ENCODE data around the gene TSSK3. TPM values are rescaled to one million over a fixed set of nuclear protein-coding genes. Genes with fewer than 3 reads are reported as not detected.
"Not testable (repeated sequence)": the region's sequence is repeated elsewhere in the genome, so short reads cannot be mapped to it uniquely, and the experiment has no call there.

Gene TSSK3
- total and polyA plus RNA-seq, 8 donors, result 0.43 to 0.92 TPM; not detected in 6

DNA sequence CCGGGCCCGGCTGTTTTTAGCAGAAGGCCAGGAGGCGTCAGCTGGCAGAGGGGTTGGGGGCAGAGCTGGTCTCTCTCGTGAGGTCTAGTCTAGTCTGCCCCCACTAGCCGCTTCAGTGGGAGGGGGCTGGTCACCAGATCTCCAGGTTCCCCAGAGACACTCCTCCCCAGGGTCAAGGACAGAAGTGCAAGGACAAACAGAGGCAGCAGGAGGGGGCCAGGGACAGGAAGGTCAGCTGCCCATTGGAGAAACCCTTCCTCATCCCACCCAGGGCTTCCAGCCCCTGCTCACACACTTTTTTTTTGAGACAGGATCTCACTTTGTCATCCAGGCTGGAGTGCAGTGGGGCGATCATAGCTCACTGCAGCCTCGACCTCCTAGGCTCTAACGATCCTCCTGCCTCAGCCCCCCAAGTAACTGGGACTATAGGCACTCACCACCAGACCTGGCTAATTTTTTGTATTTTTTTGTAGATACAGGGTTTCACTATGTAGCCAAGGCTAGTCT lies 10.0 kb upstream of the TSSK3 start:
- H3K4me1 ChIP-seq, result peaks cover 24 to 57% (median 44%) of the 10 kb centered on the region in 4 donors
- TF ChIP-seq POLR2A (IDR thresholded peaks at IDR 0.05), result no peak
- TF ChIP-seq POLR2AphosphoS5 (IDR thresholded peaks at IDR 0.05), result no peak
- TF ChIP-seq, protein P1, sequence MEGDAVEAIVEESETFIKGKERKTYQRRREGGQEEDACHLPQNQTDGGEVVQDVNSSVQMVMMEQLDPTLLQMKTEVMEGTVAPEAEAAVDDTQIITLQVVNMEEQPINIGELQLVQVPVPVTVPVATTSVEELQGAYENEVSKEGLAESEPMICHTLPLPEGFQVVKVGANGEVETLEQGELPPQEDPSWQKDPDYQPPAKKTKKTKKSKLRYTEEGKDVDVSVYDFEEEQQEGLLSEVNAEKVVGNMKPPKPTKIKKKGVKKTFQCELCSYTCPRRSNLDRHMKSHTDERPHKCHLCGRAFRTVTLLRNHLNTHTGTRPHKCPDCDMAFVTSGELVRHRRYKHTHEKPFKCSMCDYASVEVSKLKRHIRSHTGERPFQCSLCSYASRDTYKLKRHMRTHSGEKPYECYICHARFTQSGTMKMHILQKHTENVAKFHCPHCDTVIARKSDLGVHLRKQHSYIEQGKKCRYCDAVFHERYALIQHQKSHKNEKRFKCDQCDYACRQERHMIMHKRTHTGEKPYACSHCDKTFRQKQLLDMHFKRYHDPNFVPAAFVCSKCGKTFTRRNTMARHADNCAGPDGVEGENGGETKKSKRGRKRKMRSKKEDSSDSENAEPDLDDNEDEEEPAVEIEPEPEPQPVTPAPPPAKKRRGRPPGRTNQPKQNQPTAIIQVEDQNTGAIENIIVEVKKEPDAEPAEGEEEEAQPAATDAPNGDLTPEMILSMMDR (IDR thresholded peaks at IDR 0.05), result no peak
- no peak for TF ChIP-seq EP300 (IDR thresholded peaks at IDR 0.05)
- peak overlapping the region; percentile 61 to 75 (median 73) for H3K4me3 ChIP-seq
- no peaks in the 10 kb centered on the region for H3K36me3 ChIP-seq
- 35 to 45% (median 44%) methylated on average over 8 of the region's 8 CpGs for WGBS, 5 donors
- H3K27me3 ChIP-seq, result no peaks in the 10 kb centered on the region
- H3K27ac ChIP-seq, result peak overlapping the region; percentile 92 to 96 (median 95)
- intact Hi-C loops (cut with DNase I; ENCODE audit: low total_unique reads), result no loop called here
- no peak for DNase-seq
- no peaks in the 10 kb centered on the region for H3K9me3 ChIP-seq

DNA sequence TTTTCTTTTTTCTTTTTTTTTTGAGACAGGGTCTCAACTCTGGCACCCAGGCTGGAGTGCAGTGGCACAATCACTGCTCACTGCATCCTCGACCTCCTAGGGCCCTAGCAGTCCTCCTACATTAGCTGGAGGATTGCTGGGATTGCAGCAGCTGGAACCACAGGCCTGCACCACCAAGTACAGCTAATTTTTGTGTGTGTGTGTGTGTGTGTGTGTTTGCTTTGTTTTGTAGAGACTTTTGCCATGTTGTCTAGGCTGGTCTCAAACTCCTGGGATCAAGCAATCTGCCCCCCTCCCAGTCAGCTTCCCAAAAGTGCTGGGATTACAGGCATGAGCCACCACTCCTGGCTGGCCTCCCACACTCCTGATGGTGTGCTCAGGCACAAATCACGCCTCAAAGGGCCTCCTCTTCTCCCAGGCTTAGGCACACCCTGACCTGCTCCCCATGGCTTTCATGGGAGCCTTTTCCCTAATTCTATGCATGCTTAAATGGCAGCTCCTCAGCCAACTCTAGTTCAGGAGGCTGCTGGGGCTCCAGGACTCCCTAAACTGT lies 9.4 kb upstream of the TSSK3 start:
- Histone ChIP-seq H3K4me3 (peak overlapping the region in 2 of 4 donors; percentile 75), H3K27ac (peak overlapping the region in 3 of 5 donors; percentile 92 to 96 (median 95)), H3K27me3 (no peaks in the 10 kb centered on the region), H3K36me3 (no peaks in the 10 kb centered on the region), H3K4me1 (peaks cover 24 to 57% (median 44%) of the 10 kb centered on the region in 4 donors), H3K9me3 (no peaks in the 10 kb centered on the region)
- DNase-seq, result peak in 1 of 2 donors; percentile 21
- 44 to 71% (median 67%) methylated on average over 2 of the region's 2 CpGs for WGBS, 5 donors
- intact Hi-C loops (cut with DNase I; ENCODE audit: low total_unique reads), result no loop called here
- TF ChIP-seq POLR2AphosphoS5 (IDR thresholded peaks at IDR 0.05) (no peak), EP300 (IDR thresholded peaks at IDR 0.05) (no peak), POLR2A (IDR thresholded peaks at IDR 0.05) (no peak)
- TF ChIP-seq, protein P1 (IDR thresholded peaks at IDR 0.05), result no peak

DNA sequence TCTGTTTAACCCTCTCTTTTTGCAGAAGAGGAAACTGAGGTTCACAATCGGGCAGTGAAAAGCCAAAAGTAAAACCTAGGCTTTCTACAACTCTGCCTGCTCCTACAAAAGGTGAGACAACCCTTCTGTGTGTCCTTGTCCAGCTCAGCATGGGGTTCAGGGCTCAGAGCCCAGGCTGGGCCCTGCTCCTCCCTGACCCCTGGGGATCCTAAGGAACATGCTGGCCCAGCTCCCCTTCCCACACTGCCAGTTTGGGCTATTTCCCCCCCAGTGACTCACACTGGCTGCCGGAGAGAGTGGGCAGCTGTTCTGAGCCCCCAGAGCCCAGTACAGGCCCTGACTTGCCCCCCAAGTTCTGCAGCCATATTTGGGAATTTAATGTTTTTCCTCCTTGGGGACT lies 8.9 kb upstream of the TSSK3 start:
- WGBS, 5 donors, result 57 to 87% (median 79%) methylated on average over 2 of the region's 2 CpGs
- no peaks in the 10 kb centered on the region for H3K9me3 ChIP-seq
- intact Hi-C loops (cut with DNase I; ENCODE audit: low total_unique reads), result no loop called here
- H3K4me3 ChIP-seq, result no peak overlapping the region
- H3K27ac ChIP-seq, result peak overlapping the region in 3 of 5 donors; percentile 92 to 96 (median 95)
- TF ChIP-seq, protein P1 (IDR thresholded peaks at IDR 0.05), result no peak
- TF ChIP-seq POLR2A (IDR thresholded peaks at IDR 0.05), result no peak
- TF ChIP-seq EP300 (IDR thresholded peaks at IDR 0.05), result no peak
- TF ChIP-seq POLR2AphosphoS5 (IDR thresholded peaks at IDR 0.05), result no peak
- H3K27me3 ChIP-seq, result no peaks in the 10 kb centered on the region
- DNase-seq, result no peak
- peaks cover 24 to 56% (median 49%) of the 10 kb centered on the region in 4 donors for H3K4me1 ChIP-seq
- H3K36me3 ChIP-seq, result no peaks in the 10 kb centered on the region

DNA sequence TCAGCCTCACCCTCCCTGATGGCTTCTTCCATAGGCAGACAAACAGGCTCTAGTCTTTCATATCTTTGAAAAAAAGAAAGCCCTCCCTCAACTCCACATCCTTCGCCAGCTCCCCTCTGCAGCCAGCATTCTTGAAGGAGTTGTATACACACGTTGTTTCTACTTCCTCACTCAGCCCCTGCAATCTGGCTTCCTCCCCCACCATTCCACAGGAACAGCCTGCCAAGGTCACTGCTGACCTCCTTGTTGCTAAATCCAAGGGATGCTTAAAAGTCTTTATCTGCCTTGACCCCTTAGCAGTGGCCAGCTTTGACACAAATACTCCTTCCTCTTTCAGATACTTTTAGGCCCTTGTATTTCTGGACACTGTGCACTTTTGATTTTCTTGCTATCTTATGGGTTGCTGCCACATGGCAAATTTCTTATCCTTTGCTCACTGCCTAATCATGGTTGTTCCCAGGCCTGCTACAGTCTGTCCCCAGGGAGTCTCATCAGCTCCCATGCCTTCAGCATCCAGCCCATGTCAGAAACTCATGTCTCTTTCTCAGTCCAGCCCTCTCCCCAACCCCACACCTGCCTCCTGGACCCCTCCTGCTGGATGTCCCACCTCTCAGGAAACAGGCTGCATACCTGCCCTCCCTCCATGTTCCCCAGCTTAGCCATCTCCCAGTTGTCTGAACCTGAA lies 8.3 kb upstream of the TSSK3 start:
- DNase-seq, result peak in 1 of 2 donors; percentile 83
- 24 to 36% (median 27%) methylated on average over 2 of the region's 2 CpGs for WGBS, 5 donors

DNA sequence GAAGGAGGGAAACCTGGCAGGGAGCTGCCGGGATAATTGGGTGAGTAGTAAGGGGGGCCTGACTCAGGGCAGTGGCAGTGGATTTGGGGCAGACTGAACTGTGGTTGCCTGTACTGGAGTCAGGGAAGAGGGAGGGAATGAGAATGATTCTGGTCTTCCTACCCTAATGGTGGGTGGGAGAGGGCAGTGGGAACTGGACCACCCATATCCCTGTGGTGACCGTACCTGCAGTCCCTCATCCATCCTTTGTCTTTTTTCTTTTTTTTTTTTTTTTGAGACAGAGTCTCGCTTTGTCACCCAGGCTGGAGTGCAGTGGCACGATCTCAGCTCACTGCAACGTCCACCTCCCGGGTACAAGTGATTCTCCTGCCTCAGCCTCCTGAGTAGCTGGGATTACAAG lies 6.6 kb upstream of the TSSK3 start:
- intact Hi-C loops (cut with DNase I; ENCODE audit: low total_unique reads), result not testable (repeated sequence)

More for the DNA sequence above, 8.3 kb upstream of the TSSK3 start:
- intact Hi-C loops (cut with DNase I; ENCODE audit: low total_unique reads), result no loop called here
- H3K36me3 ChIP-seq, result no peaks in the 10 kb centered on the region
- H3K27ac ChIP-seq, result peak overlapping the region in 4 of 5 donors; percentile 17 to 96 (median 94)
- H3K4me1 ChIP-seq, result peaks cover 23 to 52% (median 49%) of the 10 kb centered on the region in 4 donors
- TF ChIP-seq POLR2A (IDR thresholded peaks at IDR 0.05) (no peak), POLR2AphosphoS5 (IDR thresholded peaks at IDR 0.05) (peak in 1 of 3 donors; percentile 31)
- TF ChIP-seq, protein P1 (IDR thresholded peaks at IDR 0.05), result no peak
- H3K9me3 ChIP-seq, result no peaks in the 10 kb centered on the region
- H3K4me3 ChIP-seq, result no peak overlapping the region
- H3K27me3 ChIP-seq, result no peaks in the 10 kb centered on the region

More for the DNA sequence above, 6.6 kb upstream of the TSSK3 start:
- WGBS, 5 donors, result 94 to 96% (median 95%) methylated on average over 6 of the region's 6 CpGs
- not testable (repeated sequence) for H3K27me3 ChIP-seq, DNase-seq, H3K4me3 ChIP-seq, H3K27ac ChIP-seq, H3K36me3 ChIP-seq, H3K9me3 ChIP-seq
- peaks cover 18 to 40% (median 32%) of the 10 kb centered on the region in 4 donors for H3K4me1 ChIP-seq
